ENCODE measurements around the gene PARD3. TPM values are rescaled to one million over a fixed set of nuclear protein-coding genes. Genes with fewer than 3 reads are reported as not detected.

PARD3 gene
- total RNA-seq, 3 donors from 2014 or later (not counting 1 experiment from before 2014, with no cell fraction given): 0.14 to 0.49 (median 0.38) TPM

DNA sequence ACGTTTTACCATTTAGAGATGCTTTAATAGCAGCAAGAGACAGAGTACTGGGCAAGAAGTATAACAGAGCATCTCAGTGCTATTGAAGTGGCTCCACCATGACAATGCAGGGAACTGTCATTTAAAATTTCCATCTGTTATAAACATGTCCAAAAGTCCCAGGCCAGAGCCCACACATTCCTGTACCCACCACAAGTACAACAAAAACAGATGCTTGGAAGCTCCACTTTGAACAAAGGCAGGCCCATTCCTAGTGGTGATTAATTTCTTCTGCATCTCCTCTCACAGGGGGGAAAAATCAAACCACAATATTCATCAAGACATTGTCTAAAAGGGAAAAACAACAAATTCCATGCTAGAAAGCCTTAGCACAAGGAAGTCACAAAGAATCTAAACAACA is 627.9 kb downstream of the PARD3 start:
- intact Hi-C loops (cut with micrococcal nuclease): no loop called here
- no peaks in the 10 kb centered on the region for H3K36me3 Mint-ChIP-seq

GRCh38 chr10:34186745-34187144 is 628.4 kb downstream of the PARD3 start:
- Histone ChIP-seq H3K27ac (ENCODE audit: low read length) (no peak overlapping the region), H3K4me3 (ENCODE audit: low read length) (no peak overlapping the region), H3K27me3 (ENCODE audit: control insufficient read depth, insufficient read depth, low read length) (no peaks in the 10 kb centered on the region), H3K36me3 (ENCODE audit: control insufficient read depth, insufficient read depth, low read length) (no peaks in the 10 kb centered on the region), H3K9me3 (ENCODE audit: control insufficient read depth, insufficient read depth, low read length) (no peaks in the 10 kb centered on the region), H3K4me1 (ENCODE audit: control insufficient read depth, insufficient read depth, low read length) (no peaks in the 10 kb centered on the region)
- TF ChIP-seq, protein P1, sequence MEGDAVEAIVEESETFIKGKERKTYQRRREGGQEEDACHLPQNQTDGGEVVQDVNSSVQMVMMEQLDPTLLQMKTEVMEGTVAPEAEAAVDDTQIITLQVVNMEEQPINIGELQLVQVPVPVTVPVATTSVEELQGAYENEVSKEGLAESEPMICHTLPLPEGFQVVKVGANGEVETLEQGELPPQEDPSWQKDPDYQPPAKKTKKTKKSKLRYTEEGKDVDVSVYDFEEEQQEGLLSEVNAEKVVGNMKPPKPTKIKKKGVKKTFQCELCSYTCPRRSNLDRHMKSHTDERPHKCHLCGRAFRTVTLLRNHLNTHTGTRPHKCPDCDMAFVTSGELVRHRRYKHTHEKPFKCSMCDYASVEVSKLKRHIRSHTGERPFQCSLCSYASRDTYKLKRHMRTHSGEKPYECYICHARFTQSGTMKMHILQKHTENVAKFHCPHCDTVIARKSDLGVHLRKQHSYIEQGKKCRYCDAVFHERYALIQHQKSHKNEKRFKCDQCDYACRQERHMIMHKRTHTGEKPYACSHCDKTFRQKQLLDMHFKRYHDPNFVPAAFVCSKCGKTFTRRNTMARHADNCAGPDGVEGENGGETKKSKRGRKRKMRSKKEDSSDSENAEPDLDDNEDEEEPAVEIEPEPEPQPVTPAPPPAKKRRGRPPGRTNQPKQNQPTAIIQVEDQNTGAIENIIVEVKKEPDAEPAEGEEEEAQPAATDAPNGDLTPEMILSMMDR (IDR thresholded peaks at IDR 0.05): no peak
- DNase-seq (no peak), ATAC-seq (no peak)
- no peaks in the 10 kb centered on the region for H3K36me3 Mint-ChIP-seq
- H3K9me3 Mint-ChIP-seq: no peaks in the 10 kb centered on the region
- no peak overlapping the region for H3K4me3 Mint-ChIP-seq
- no peak overlapping the region for H3K27ac Mint-ChIP-seq
- intact Hi-C loops (cut with micrococcal nuclease): no loop called here
- WGBS (ENCODE audit: insufficient coverage): 90% methylated on average over 3 of the region's 3 CpGs
- no peaks in the 10 kb centered on the region for H3K4me1 Mint-ChIP-seq
- peaks cover 11 to 25% of the 10 kb centered on the region in 2 donors for H3K27me3 Mint-ChIP-seq (ENCODE audit: low read depth in 2 of 2)

More for the DNA sequence above, 627.9 kb downstream of the PARD3 start:
- ATAC-seq: no peak
- no peak for DNase-seq
- WGBS (ENCODE audit: insufficient coverage): 54% methylated on average over 1 of the region's 1 CpG
- H3K27me3 Mint-ChIP-seq (ENCODE audit: low read depth in 2 of 2): peaks cover 11 to 27% of the 10 kb centered on the region in 2 donors
- H3K27ac Mint-ChIP-seq: no peak overlapping the region
- H3K9me3 Mint-ChIP-seq: no peaks in the 10 kb centered on the region
- no peak overlapping the region for H3K4me3 Mint-ChIP-seq
- Histone ChIP-seq H3K36me3 (ENCODE audit: control insufficient read depth, insufficient read depth, low read length) (no peaks in the 10 kb centered on the region), H3K27me3 (ENCODE audit: control insufficient read depth, insufficient read depth, low read length) (no peaks in the 10 kb centered on the region), H3K4me3 (ENCODE audit: low read length) (no peak overlapping the region), H3K4me1 (ENCODE audit: control insufficient read depth, insufficient read depth, low read length) (no peaks in the 10 kb centered on the region), H3K9me3 (ENCODE audit: control insufficient read depth, insufficient read depth, low read length) (no peaks in the 10 kb centered on the region), H3K27ac (ENCODE audit: low read length) (no peak overlapping the region)
- TF ChIP-seq, protein P1 (IDR thresholded peaks at IDR 0.05): no peak
- no peaks in the 10 kb centered on the region for H3K4me1 Mint-ChIP-seq

DNA sequence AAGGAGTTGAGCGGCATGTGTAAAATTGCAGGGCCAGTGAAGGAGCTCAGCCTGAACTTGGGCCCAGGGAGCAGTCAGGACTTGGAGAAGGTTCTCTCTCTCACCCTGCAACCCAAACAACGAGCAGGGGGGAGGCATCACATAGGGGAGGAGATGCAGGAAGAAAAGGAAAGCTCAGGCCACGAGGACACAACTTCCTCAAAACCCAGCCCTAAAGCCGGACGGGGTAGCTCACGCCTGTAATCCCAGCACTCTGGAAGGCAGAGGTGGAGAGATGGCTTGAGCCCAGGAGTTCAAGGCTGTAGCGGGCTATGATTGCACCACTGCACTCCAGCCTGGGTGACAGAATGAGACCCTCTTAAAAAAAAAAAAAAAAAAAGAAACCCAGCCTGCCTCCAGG is 629.1 kb downstream of the PARD3 start:
- DNase-seq (no peak), ATAC-seq (no peak)
- Histone ChIP-seq H3K4me1 (ENCODE audit: control insufficient read depth, insufficient read depth, low read length) (no peaks in the 10 kb centered on the region), H3K9me3 (ENCODE audit: control insufficient read depth, insufficient read depth, low read length) (no peaks in the 10 kb centered on the region), H3K27ac (ENCODE audit: low read length) (no peak overlapping the region), H3K36me3 (ENCODE audit: control insufficient read depth, insufficient read depth, low read length) (no peaks in the 10 kb centered on the region), H3K4me3 (ENCODE audit: low read length) (no peak overlapping the region), H3K27me3 (ENCODE audit: control insufficient read depth, insufficient read depth, low read length) (no peaks in the 10 kb centered on the region)
- intact Hi-C loops (cut with micrococcal nuclease): no loop called here
- no peak overlapping the region for H3K27ac Mint-ChIP-seq
- H3K36me3 Mint-ChIP-seq: no peaks in the 10 kb centered on the region
- TF ChIP-seq, protein P1 (IDR thresholded peaks at IDR 0.05): no peak
- H3K4me3 Mint-ChIP-seq: no peak overlapping the region
- H3K4me1 Mint-ChIP-seq: no peaks in the 10 kb centered on the region
- H3K27me3 Mint-ChIP-seq (ENCODE audit: low read depth in 2 of 2): peaks cover 10 to 25% of the 10 kb centered on the region in 2 donors
- 75% methylated on average over 6 of the region's 7 CpGs for WGBS (ENCODE audit: insufficient coverage)
- H3K9me3 Mint-ChIP-seq: no peaks in the 10 kb centered on the region

DNA sequence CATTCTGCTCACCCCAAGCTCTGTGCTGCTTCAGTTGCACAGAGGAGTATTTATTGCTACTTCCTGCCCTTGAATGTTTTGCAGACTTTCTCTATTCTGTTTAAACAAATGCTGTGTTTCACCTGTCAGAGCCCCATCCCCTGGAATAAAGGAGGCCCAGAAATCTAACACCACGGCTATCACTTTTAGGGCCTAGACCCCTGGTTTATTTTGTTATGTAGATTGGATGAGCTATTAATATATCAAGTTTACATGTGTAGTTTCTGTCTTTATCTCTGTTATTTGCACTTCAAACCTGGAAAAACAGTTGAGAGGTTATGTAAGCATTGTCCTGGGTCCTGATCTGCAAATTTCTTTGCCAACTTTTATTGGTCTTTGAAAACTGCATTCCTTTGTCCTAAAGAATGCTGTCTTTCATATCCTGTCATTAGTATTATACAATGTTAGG is 630.1 kb downstream of the PARD3 start:
- H3K9me3 ChIP-seq (ENCODE audit: control insufficient read depth, insufficient read depth, low read length): no peaks in the 10 kb centered on the region
- Mint-ChIP-seq H3K36me3 (no peaks in the 10 kb centered on the region), H3K27ac (no peak overlapping the region), H3K27me3 (ENCODE audit: low read depth in 2 of 2) (peaks cover 7 to 19% of the 10 kb centered on the region in 2 donors), H3K9me3 (no peaks in the 10 kb centered on the region), H3K4me3 (no peak overlapping the region), H3K4me1 (no peaks in the 10 kb centered on the region)
- no peak overlapping the region for H3K4me3 ChIP-seq (ENCODE audit: low read length)
- H3K27ac ChIP-seq (ENCODE audit: low read length): no peak overlapping the region
- 80% methylated on average over 1 of the region's 1 CpG for WGBS (ENCODE audit: insufficient coverage)
- ATAC-seq (no peak), DNase-seq (no peak)
- intact Hi-C loops (cut with micrococcal nuclease): no loop called here
- TF ChIP-seq, protein P1 (IDR thresholded peaks at IDR 0.05): no peak
- no peaks in the 10 kb centered on the region for H3K27me3 ChIP-seq (ENCODE audit: control insufficient read depth, insufficient read depth, low read length)
- H3K4me1 ChIP-seq (ENCODE audit: control insufficient read depth, insufficient read depth, low read length): no peaks in the 10 kb centered on the region
- no peaks in the 10 kb centered on the region for H3K36me3 ChIP-seq (ENCODE audit: control insufficient read depth, insufficient read depth, low read length)
